Left forelimb (tissue), 1 donor: Measurements from ENCODE around the gene PTPRG.
"Not testable (repeated sequence)": the region's sequence is repeated elsewhere in the genome, so short reads cannot be mapped to it uniquely, and the experiment has no call there.

Experiments used
- DNase-seq: peaks from one replicate; pipeline ENCODE4 v3.0.0-alpha.2; 2018; ENCODE audit warnings: low spot score

Gene PTPRG

DNA sequence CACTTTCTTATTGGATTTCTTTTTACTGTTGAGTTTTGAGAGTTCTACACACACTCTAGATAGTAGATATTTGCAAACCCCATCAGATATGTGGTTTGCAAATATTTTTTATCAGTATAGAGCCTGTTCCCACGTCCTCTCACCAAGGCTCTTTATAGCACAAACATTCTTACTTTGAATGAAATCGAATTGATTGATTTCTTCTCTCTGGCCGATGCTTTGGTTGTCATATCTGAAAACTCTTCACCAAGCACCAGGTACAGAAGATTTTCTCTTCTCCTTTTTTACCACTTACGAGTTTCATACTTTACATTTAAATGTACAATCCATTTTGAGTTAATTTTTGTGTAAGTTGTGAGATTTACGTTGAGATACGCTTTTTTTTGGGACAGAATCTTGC, 163.4 kb downstream of the PTPRG start:
- DNase-seq = no peak

GRCh38 chr3:61725851-61726333, 164.5 kb downstream of the PTPRG start:
- DNase-seq = no peak

- no peak for DNase-seq
Measured at GRCh38 chr3:61727435-61727834, 166.1 kb downstream of the PTPRG start.

- no peak for DNase-seq
Measured at GRCh38 chr3:61729038-61729634, 167.8 kb downstream of the PTPRG start.

- DNase-seq = no peak
Measured at GRCh38 chr3:61730056-61730455, 168.7 kb downstream of the PTPRG start.

- no peak for DNase-seq
Measured at GRCh38 chr3:61730577-61731231, 169.3 kb downstream of the PTPRG start.

- DNase-seq = no peak
Measured at GRCh38 chr3:61733000-61733399, 171.6 kb downstream of the PTPRG start.

DNA sequence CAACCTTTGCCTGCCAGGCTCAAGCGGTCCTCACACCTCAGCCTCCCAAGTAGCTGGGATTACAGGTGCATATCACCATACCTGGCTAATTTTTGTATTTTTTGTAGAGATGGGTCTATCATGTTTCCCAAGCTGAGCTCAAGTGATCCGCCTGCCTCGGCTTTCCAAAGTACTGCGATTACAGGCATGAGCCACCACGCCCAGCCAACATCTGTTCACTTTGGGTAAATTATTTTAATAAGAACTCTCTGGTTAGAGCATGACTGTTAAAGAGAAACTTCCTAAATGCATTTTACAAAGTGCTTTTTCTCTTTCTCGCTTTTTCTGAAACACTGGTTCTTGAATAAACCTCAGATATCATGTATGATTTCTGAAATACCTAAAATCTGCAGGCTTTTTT, 172.5 kb downstream of the PTPRG start:
- no peak for DNase-seq

- no peak for DNase-seq
Measured at GRCh38 chr3:61734749-61735686, 173.6 kb downstream of the PTPRG start.

- no peak for DNase-seq
Measured at GRCh38 chr3:61736506-61736905, 175.1 kb downstream of the PTPRG start.

DNA sequence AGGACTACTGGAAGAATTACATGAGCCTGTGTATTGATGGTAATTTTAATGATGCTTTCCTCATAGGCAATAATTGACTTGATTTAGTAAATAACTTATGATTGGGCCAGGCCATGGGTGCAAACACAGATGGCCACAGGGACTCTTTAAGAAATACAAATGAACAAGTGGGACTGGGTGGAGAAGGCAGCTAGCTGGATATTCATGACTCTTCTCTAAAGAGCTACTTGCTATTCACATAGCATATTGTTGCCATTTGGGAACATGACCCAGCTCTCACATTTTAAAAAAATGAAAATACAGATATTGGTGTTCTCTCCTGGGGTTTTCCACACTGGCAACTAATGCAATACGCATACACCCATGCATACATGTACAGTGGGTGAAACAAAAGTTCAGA, 178.3 kb downstream of the PTPRG start:
- DNase-seq = no peak

GRCh38 chr3:61740494-61740893, 179.1 kb downstream of the PTPRG start:
- no peak for DNase-seq

DNA sequence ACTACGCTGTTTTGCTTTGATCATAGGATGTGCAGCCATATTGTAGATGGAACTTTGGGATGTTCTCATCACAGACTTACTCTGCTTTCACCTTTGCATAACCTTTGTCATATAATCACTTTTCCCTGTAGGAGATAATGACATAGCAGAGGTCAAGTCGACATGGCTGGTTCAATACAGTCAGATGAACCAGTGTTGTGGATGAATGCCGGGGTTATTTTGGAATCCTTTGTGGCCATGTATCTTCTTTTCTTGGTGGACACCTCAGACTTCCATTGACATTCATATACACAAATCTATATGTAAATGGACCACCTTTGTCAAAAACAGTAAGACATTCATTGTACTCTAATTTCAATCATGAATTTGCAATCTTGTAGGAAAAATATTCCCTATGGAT, 180.2 kb downstream of the PTPRG start:
- no peak for DNase-seq

- no peak for DNase-seq
Measured at GRCh38 chr3:61742006-61742405, 180.6 kb downstream of the PTPRG start.

- DNase-seq = no peak
Measured at GRCh38 chr3:61743067-61743466, 181.7 kb downstream of the PTPRG start.

- no peak for DNase-seq
Measured at GRCh38 chr3:61743686-61744242, 182.4 kb downstream of the PTPRG start.

DNA sequence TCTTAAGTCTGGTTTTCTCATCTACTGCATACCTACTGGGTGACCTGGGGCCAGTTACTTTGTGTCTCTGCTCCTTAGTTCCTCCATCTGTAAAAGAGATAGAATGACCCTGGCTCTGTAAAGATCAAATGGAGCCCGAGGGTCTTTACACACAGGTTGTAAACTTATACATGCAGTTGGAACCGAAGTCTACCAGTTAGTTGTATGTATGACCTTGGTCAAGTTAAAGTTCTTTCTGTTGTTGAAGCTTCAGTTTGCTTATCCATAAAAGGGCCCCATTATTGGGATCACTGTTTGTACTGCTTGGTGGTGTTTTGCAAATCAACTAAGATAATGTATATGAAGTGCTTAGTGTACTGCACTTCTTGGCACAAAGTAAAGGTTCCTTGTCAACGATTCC, 186.9 kb downstream of the PTPRG start:
- DNase-seq = no peak

- DNase-seq = no peak
Measured at GRCh38 chr3:61750766-61751165, 189.4 kb downstream of the PTPRG start.

DNA sequence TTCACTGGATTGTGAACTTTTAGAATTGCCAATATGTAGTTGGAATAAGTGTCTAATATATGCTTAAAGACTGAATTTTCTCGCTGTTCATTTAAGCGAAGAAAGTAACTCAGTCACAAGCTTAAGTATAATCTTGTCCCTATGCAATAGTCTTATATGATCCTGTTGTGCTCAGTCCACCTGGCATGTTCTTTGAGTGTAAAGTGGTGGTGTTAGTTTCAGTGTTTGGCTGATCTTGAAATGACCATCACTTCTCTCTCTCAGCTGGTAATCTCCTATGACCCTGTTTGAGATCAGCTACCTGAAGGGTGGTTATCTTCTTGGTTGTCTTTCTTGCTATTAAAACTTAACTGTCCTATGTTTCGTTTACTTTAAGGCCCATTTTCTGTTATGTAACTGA, 197.5 kb downstream of the PTPRG start:
- DNase-seq = no peak

DNA sequence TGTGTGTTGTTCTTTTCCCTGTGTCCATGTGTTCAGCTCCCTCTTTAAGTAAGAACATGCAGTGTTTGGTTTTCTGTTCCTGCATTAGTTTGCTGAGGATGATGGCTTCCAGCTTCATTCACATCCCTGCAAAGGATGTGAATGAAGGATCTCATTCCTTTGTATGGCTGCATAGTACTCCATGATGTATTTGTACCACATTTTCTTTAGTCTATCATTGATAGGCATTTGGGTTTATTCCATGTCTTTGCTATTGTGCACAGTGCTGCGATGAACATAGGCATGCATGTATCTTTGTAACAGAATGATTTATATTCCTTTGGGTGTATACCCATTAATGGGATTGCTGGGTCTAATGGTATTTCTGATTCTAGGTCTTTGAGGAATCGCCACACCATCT, 199.4 kb downstream of the PTPRG start:
- not testable (repeated sequence) for DNase-seq

DNA sequence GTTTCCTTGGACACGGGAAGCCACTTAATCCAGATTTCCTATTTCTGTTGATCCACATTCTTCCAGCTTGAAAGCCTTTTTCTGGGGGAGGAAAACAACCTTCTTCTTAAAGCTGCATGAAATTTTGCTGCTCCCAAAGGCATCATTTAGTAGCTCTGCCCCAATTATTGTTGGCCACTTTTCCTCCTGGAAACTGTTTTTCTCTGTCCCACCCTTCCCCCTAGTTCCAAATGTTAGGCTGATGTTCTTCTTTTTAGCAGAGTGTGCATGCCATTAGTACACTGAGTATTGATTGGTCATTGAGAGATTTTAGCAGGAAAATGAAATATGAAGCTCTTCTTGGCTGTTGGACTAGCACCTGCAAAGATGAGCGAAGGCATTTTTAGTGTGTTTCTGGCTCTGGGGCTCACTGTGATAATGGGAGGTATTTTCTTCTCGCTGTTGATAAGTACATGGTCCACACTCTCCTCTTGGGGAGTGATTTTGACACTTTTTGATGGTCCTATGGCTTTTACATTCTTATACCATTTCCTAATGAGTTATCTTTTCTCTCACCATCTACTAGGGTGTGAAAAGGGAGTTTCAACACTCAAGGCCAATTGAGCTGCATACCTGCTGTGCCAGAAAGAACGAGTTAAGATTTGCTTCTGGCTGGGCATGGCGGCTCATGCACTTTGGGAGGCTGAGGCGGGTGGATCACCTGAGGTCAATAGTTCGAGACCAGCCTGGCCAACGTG, 200.5 kb downstream of the PTPRG start:
- DNase-seq = no peak
